GM10266 (cell line): ENCODE data around the gene PSAP.
A peak's percentile ranks its signal among the peaks of the same experiment; 100 is the strongest.

Experiments
- DNase-seq: peaks from one replicate; pipeline ENCODE4 v3.0.0; 2012; ENCODE audit errors: extremely low spot score
- CTCF ChIP-seq: IDR thresholded peaks from 2 replicates; pipeline ENCODE4 v1.5.1; 2012; ENCODE audit warnings: mild to moderate bottlenecking, low read depth; ENCODE audit not compliant: control insufficient read depth, insufficient read depth; ENCODE audit errors: missing control alignments

The PSAP gene

GRCh38 chr10:71864911-71865361 lies 13.9 kb upstream of the PSAP start:
- no peak for TF ChIP-seq CTCF
- no peak for DNase-seq

- TF ChIP-seq CTCF: no peak
- DNase-seq: no peak
Measured at GRCh38 chr10:71863203-71863602, 12.2 kb upstream of the PSAP start.

- TF ChIP-seq CTCF: no peak
- DNase-seq: peak; percentile 45
Measured at GRCh38 chr10:71860243-71861029, 9.4 kb upstream of the PSAP start.

GRCh38 chr10:71857934-71858890 lies 7.2 kb upstream of the PSAP start:
- no peak for DNase-seq
- TF ChIP-seq CTCF: no peak

- no peak for DNase-seq
- no peak for TF ChIP-seq CTCF
Measured at GRCh38 chr10:71856619-71857018, 5.6 kb upstream of the PSAP start.

GRCh38 chr10:71854031-71854430 lies 3.0 kb upstream of the PSAP start:
- no peak for TF ChIP-seq CTCF
- no peak for DNase-seq
